HepG2 (cell line): ENCODE results near the gene SEMA3F. TPM values are rescaled to one million over a fixed set of nuclear protein-coding genes. Genes with fewer than 3 reads are reported as not detected.

Experiments used
- BRD4 ChIP-seq: sonication (generic); formaldehyde crosslinking; IDR thresholded peaks from 2 replicates; pipeline ENCODE4 v1.4.0; 2020; ENCODE audit warnings: missing genetic modification reagents
- CAMTA2 ChIP-seq: sonication (generic); formaldehyde crosslinking; IDR thresholded peaks from 2 replicates; pipeline ENCODE4 v1.4.0; 2020; ENCODE audit warnings: mild to moderate bottlenecking, missing genetic modification reagents, borderline replicate concordance
- GABPA ChIP-seq, 2 experiments: IDR thresholded peaks; 2 replicates each; pipeline ENCODE4 v1.6.1; 2011 to 2016; ENCODE audit warnings: low read depth in 2 of 2, low read length in 1 of 2, missing biosample characterization in 1 of 2, missing genetic modification characterization in 1 of 2
- KDM6A ChIP-seq: IDR thresholded peaks from 2 replicates; pipeline ENCODE4 v1.6.1; 2016; ENCODE audit warnings: low read depth
- KLF16 ChIP-seq, 2 experiments: sonication (generic) in 1 of 2; formaldehyde crosslinking in 1 of 2; IDR thresholded peaks; 2 replicates each; pipeline versions ENCODE4 v1.6.1 to v1.8.0; 2016 to 2023; ENCODE audit warnings: missing genetic modification reagents in 2 of 2, missing compliant biosample characterization in 1 of 2
- NR2F1 ChIP-seq, 2 experiments: fragments of 450-650 bp in 1 of 2; formaldehyde crosslinking in 1 of 2; IDR thresholded peaks; 2 replicates each; pipeline versions ENCODE4 v1.5.0 to v1.6.1; 2016 to 2020; ENCODE audit warnings: mild to moderate bottlenecking in 1 of 2, missing compliant biosample characterization in 1 of 2, missing genetic modification reagents in 1 of 2, moderate library complexity in 1 of 2
- PHF5A ChIP-seq: IDR thresholded peaks from one replicate; pipeline ENCODE4 v1.6.1; 2018; ENCODE audit warnings: low read depth, missing genetic modification reagents; ENCODE audit not compliant: unreplicated experiment
- RBM22 ChIP-seq: fragments of 200-400 bp; formaldehyde crosslinking; optimal IDR thresholded peaks from 2 replicates; pipeline ENCODE3; 2017; ENCODE audit warnings: mild to moderate bottlenecking, low read length, moderate library complexity
- SIX4 ChIP-seq: sonication (generic); formaldehyde crosslinking; IDR thresholded peaks from 2 replicates; pipeline ENCODE4 v1.4.0; 2020; ENCODE audit warnings: missing genetic modification reagents
- SMAD1 ChIP-seq: sonication (generic); formaldehyde crosslinking; IDR thresholded peaks from 2 replicates; pipeline ENCODE4 v1.4.0; 2020; ENCODE audit warnings: missing genetic modification reagents, low read depth, mild to moderate bottlenecking, borderline replicate concordance
- SP5 ChIP-seq: IDR thresholded peaks from 2 replicates; pipeline ENCODE4 v1.6.1; 2016; ENCODE audit warnings: low read depth, borderline replicate concordance
- TCF12 ChIP-seq, 2 experiments: fragments of 450-650 bp in 1 of 2; sonication (generic) in 1 of 2; formaldehyde crosslinking in 1 of 2; IDR thresholded peaks; 2 replicates each; pipeline versions ENCODE4 v1.6.1 to v1.8.0; 2017 to 2022; ENCODE audit warnings: antibody characterized with exemption in 1 of 2, mild to moderate bottlenecking in 1 of 2, missing genetic modification reagents in 1 of 2, moderate library complexity in 1 of 2
- ZFAT ChIP-seq: sonication (generic); formaldehyde crosslinking; conservative IDR thresholded peaks from 2 replicates; pipeline ENCODE4 v1.8.1; 2023; ENCODE audit warnings: missing genetic modification reagents, inconsistent platforms
- ZFP36L1 ChIP-seq: sonication (generic); formaldehyde crosslinking; IDR thresholded peaks from 2 replicates; pipeline ENCODE4 v1.8.0; 2022; ENCODE audit warnings: mild to moderate bottlenecking, missing genetic modification reagents, moderate library complexity
- ZNF205 ChIP-seq: IDR thresholded peaks from 2 replicates; pipeline ENCODE4 v1.6.1; 2018; ENCODE audit warnings: missing biosample characterization, missing genetic modification reagents
- ZNF234 ChIP-seq: sonication (generic); formaldehyde crosslinking; conservative IDR thresholded peaks from 2 replicates; pipeline ENCODE4 v1.5.1; 2020; ENCODE audit warnings: mild to moderate bottlenecking, missing genetic modification reagents
- ZNF329 ChIP-seq: sonication (generic); formaldehyde crosslinking; IDR thresholded peaks from 2 replicates; pipeline ENCODE4 v1.9.0; 2021; ENCODE audit warnings: low read depth, mild to moderate bottlenecking, missing genetic modification reagents
- ZNF430 ChIP-seq: sonication (generic); formaldehyde crosslinking; IDR thresholded peaks from 2 replicates; pipeline ENCODE4 v1.9.0; 2021; ENCODE audit warnings: mild to moderate bottlenecking, missing genetic modification reagents
- ZNF563 ChIP-seq: sonication (generic); formaldehyde crosslinking; IDR thresholded peaks from 2 replicates; pipeline ENCODE4 v1.8.0; 2022; ENCODE audit warnings: mild to moderate bottlenecking, moderate library complexity, missing genetic modification reagents
- ZNF766 ChIP-seq: sonication (generic); formaldehyde crosslinking; IDR thresholded peaks from 2 replicates; pipeline ENCODE4 v1.5.0; 2020; ENCODE audit warnings: missing genetic modification reagents, borderline replicate concordance
- polyA plus RNA-seq, 8 experiments: library from polyadenylated mRNA; depleted of rRNA in 3 of 8; stranded (reverse) in 7 of 8; unstranded in 1 of 8; fragments of >200 nt; fragmentation: Illumina TruSeq in 4 of 8; extraction: Trizol in 4 of 8; gene quantifications; 2 replicates each; pipeline versions ENCODE4 v1.2.1 to v1.2.3, GENCODE V29; 2011 to 2016; ENCODE audit warnings: low read depth in 4 of 8, missing spikeins in 1 of 8, mixed read lengths in 1 of 8; ENCODE audit not compliant: insufficient read depth in 1 of 8
- total RNA-seq, 5 experiments: library from RNA; depleted of rRNA; stranded (reverse); fragments of >200 nt; fragmentation: Illumina TruSeq; extraction: Trizol; gene quantifications; 2 replicates each; pipeline ENCODE4 v1.2.3, GENCODE V29; 2016; ENCODE audit warnings: low read depth in 1 of 5
- TF ChIP-seq, protein P1 (sequence below): IDR thresholded peaks from 2 replicates; pipeline ENCODE4 v1.6.1; 2016; ENCODE audit warnings: missing biosample characterization, missing genetic modification reagents, low read depth
- TF ChIP-seq, protein P2 (sequence below): sonication (generic); formaldehyde crosslinking; IDR thresholded peaks from 2 replicates; pipeline ENCODE4 v1.4.0; 2020; ENCODE audit warnings: mild to moderate bottlenecking, low read depth, missing genetic modification reagents
- TF ChIP-seq, protein P3 (sequence below): sonication (generic); formaldehyde crosslinking; conservative IDR thresholded peaks from 2 replicates; pipeline ENCODE4 v1.8.0; 2022; ENCODE audit warnings: low read depth, missing genetic modification reagents
- TF ChIP-seq, protein P4 (sequence below): sonication (generic); formaldehyde crosslinking; IDR thresholded peaks from 2 replicates; pipeline ENCODE4 v1.8.0; 2022; ENCODE audit warnings: mild to moderate bottlenecking, missing genetic modification reagents, borderline replicate concordance

SEMA3F gene
- total and polyA plus RNA-seq, 2 of the 13 experiments (the other 11 are each of a cell fraction or from before 2014, with no cell fraction given): 7.6 to 17.2 TPM

DNA sequence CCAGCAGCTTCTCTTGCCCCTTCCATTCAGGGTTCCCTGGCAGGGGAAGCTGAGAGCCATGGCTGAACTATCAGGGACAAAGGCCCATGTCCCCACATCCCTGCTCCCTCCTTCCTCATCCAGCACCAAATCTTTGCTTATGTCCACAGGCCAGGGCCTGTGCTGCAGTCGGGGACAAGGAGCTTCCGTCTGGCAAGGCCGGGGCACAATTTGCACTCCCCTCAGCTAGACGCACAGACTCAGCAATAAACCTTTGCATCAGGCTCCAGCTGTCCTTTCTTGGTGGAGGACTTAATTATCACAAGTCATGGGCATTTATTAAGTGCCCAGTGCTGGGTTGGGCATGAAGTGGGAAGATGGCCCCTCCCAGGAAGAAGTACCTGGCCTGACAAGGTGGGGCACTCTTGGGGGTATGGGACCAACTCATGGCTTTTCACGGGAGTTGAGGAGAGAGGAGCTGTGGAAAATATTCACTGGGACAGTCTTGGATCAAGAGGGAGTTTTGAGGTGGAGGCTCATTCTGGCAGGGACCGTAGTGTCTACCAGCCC lies 41.2 kb downstream of the SEMA3F start (continued):
- TF ChIP-seq ZNF430 (CRISPR knock-in tag): no peak; the same call in 1 of the 2 replicates
- no peak for TF ChIP-seq ZNF234 (CRISPR knock-in tag)
- TF ChIP-seq ZNF563: no peak
- TF ChIP-seq, protein P1, sequence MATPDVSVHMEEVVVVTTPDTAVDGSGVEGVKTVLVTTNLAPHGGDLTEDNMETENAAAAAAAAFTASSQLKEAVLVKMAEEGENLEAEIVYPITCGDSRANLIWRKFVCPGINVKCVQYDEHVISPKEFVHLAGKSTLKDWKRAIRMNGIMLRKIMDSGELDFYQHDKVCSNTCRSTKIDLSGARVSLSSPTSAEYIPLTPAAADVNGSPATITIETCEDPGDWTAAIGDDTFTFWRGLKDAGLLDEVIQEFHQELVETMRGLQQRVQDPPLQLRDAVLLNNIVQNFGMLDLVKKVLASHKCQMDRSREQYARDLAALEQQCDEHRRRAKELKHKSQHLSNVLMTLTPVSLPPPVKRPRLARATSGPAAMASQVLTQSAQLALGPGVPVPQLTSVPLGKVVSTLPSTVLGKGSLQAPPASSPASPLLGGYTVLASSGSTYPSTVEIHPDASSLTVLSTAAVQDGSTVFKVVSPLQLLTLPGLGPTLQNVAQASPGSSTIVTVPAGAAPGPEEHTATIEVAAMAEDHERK: no peak
- no peak for TF ChIP-seq NR2F1 (CRISPR knock-in tag; IDR thresholded peaks at IDR 0.05)
- TF ChIP-seq ZFAT (CRISPR knock-in tag): no peak
- no peak for TF ChIP-seq ZNF205 (CRISPR knock-in tag)
- TF ChIP-seq BRD4: 0 out of 2 replicates have a peak, but pooled peaks have one; percentile 13
- TF ChIP-seq, protein P2, sequence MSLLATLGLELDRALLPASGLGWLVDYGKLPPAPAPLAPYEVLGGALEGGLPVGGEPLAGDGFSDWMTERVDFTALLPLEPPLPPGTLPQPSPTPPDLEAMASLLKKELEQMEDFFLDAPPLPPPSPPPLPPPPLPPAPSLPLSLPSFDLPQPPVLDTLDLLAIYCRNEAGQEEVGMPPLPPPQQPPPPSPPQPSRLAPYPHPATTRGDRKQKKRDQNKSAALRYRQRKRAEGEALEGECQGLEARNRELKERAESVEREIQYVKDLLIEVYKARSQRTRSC: no peak
- no peak for TF ChIP-seq ZFP36L1 (CRISPR knock-in tag)
- TF ChIP-seq SMAD1 (CRISPR knock-in tag): 0 out of 2 replicates have a peak, but pooled peaks have one; percentile 20
- TF ChIP-seq CAMTA2 (CRISPR knock-in tag): no peak
- 0 out of 2 replicates have a peak, but pooled peaks have one; percentile 17 for TF ChIP-seq ZNF329
- TF ChIP-seq, protein P3, sequence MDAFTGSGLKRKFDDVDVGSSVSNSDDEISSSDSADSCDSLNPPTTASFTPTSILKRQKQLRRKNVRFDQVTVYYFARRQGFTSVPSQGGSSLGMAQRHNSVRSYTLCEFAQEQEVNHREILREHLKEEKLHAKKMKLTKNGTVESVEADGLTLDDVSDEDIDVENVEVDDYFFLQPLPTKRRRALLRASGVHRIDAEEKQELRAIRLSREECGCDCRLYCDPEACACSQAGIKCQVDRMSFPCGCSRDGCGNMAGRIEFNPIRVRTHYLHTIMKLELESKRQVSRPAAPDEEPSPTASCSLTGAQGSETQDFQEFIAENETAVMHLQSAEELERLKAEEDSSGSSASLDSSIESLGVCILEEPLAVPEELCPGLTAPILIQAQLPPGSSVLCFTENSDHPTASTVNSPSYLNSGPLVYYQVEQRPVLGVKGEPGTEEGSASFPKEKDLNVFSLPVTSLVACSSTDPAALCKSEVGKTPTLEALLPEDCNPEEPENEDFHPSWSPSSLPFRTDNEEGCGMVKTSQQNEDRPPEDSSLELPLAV (CRISPR knock-in tag): no peak
- TF ChIP-seq RBM22: peak; percentile 73
- no peak for TF ChIP-seq TCF12 (IDR thresholded peaks at IDR 0.05)
- no peak for TF ChIP-seq TCF12 (CRISPR knock-in tag; IDR thresholded peaks at IDR 0.05)
- TF ChIP-seq SIX4 (CRISPR knock-in tag): 0 out of 2 replicates have a peak, but pooled peaks have one; percentile 3
- TF ChIP-seq KLF16 (CRISPR knock-in tag; IDR thresholded peaks at IDR 0.05): no peak
- no peak for TF ChIP-seq GABPA (IDR thresholded peaks at IDR 0.05; ENCODE audit: low read depth, low read length)
- no peak for TF ChIP-seq GABPA (CRISPR knock-in tag; IDR thresholded peaks at IDR 0.05; ENCODE audit: low read depth)
- no peak for TF ChIP-seq SP5
- no peak for TF ChIP-seq PHF5A (CRISPR knock-in tag)
- TF ChIP-seq KDM6A (CRISPR knock-in tag): no peak
- no peak for TF ChIP-seq ZNF766 (CRISPR knock-in tag)
- TF ChIP-seq, protein P4, sequence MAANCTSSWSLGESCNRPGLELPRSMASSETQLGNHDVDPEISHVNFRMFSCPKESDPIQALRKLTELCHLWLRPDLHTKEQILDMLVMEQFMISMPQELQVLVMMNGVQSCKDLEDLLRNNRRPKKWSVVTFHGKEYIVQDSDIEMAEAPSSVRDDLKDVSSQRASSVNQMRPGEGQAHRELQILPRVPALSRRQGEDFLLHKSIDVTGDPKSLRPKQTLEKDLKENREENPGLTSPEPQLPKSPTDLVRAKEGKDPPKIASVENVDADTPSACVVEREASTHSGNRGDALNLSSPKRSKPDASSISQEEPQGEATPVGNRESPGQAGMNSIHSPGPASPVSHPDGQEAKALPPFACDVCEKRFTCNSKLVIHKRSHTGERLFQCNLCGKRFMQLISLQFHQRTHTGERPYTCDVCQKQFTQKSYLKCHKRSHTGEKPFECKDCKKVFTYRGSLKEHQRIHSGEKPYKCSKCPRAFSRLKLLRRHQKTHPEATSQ (CRISPR knock-in tag): no peak
